Measurements from ENCODE around the gene TPCN1. TPM values are rescaled to one million over a fixed set of nuclear protein-coding genes. Genes with fewer than 3 reads are reported as not detected.

TPCN1 gene
- total RNA-seq, 3 donors from 2014 or later (not counting 1 experiment from before 2014, with no cell fraction given): 7.2 to 21.4 (median 10.7) TPM

DNA sequence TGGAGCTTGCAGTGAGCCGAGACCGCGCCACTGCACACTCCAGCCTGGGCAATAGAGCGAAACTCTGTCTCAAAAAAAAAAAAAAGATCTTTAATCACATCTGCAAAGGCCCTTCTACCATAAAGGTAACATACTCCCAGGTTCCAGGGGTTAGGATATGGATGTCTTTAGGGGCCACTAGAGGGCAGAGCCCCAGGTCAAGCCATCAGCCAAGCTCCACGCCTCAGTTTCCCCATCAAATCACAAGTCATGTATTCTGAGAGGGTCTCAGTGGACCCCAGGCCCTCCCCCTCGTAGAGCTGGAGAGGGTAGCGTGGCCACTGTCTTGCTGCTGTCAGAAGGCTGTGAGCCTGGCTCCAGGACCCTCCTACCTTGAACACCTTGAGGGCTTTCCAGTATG lies 94.9 kb downstream of the TPCN1 start:
- Histone ChIP-seq H3K4me1 (ENCODE audit: control insufficient read depth, insufficient read depth, low read length) (no peaks in the 10 kb centered on the region), H3K27me3 (ENCODE audit: control insufficient read depth, insufficient read depth, low read length) (no peaks in the 10 kb centered on the region), H3K36me3 (ENCODE audit: control insufficient read depth, insufficient read depth, low read length) (peaks cover 40% of the 10 kb centered on the region), H3K9me3 (ENCODE audit: control insufficient read depth, insufficient read depth, low read length) (no peaks in the 10 kb centered on the region), H3K4me3 (ENCODE audit: low read length) (no peak overlapping the region), H3K27ac (ENCODE audit: low read length) (no peak overlapping the region)
- H3K4me1 Mint-ChIP-seq: no peaks in the 10 kb centered on the region
- no peak overlapping the region for H3K4me3 Mint-ChIP-seq
- no peaks in the 10 kb centered on the region for H3K36me3 Mint-ChIP-seq
- intact Hi-C loops (cut with micrococcal nuclease): no loop called here
- H3K27ac Mint-ChIP-seq: no peak overlapping the region
- TF ChIP-seq, protein P1, sequence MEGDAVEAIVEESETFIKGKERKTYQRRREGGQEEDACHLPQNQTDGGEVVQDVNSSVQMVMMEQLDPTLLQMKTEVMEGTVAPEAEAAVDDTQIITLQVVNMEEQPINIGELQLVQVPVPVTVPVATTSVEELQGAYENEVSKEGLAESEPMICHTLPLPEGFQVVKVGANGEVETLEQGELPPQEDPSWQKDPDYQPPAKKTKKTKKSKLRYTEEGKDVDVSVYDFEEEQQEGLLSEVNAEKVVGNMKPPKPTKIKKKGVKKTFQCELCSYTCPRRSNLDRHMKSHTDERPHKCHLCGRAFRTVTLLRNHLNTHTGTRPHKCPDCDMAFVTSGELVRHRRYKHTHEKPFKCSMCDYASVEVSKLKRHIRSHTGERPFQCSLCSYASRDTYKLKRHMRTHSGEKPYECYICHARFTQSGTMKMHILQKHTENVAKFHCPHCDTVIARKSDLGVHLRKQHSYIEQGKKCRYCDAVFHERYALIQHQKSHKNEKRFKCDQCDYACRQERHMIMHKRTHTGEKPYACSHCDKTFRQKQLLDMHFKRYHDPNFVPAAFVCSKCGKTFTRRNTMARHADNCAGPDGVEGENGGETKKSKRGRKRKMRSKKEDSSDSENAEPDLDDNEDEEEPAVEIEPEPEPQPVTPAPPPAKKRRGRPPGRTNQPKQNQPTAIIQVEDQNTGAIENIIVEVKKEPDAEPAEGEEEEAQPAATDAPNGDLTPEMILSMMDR (IDR thresholded peaks at IDR 0.05): no peak
- DNase-seq: no peak
- no peaks in the 10 kb centered on the region for H3K27me3 Mint-ChIP-seq (ENCODE audit: low read depth in 2 of 2)
- ATAC-seq: no peak
- WGBS (ENCODE audit: insufficient coverage): 97% methylated on average over 7 of the region's 7 CpGs
- H3K9me3 Mint-ChIP-seq: no peaks in the 10 kb centered on the region

DNA sequence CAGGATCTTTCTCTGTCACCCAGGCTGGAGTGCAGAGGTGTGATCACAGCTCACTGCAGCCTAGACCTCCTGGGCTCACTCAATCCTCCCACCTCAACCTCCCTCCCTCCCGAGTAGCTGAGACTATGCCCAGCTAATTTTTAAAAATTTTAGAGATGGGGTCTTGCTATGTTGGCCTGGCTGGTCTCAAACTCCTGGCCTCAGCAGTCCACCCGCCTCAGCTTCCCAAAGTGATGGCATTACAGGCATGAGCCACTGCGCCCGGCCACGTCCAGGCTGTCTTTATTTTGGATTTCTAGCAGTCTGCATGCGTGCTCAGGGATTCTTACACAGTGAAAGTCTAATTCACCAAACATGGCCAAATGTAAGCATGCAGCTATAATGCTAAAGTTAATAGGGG lies 95.9 kb downstream of the TPCN1 start:
- intact Hi-C loops (cut with micrococcal nuclease): no loop called here
- DNase-seq (no peak), ATAC-seq (no peak)
- WGBS (ENCODE audit: insufficient coverage): 98% methylated on average over 5 of the region's 6 CpGs
- Histone ChIP-seq H3K4me3 (ENCODE audit: low read length) (no peak overlapping the region), H3K27me3 (ENCODE audit: control insufficient read depth, insufficient read depth, low read length) (no peaks in the 10 kb centered on the region), H3K4me1 (ENCODE audit: control insufficient read depth, insufficient read depth, low read length) (no peaks in the 10 kb centered on the region), H3K9me3 (ENCODE audit: control insufficient read depth, insufficient read depth, low read length) (no peaks in the 10 kb centered on the region), H3K27ac (ENCODE audit: low read length) (no peak overlapping the region), H3K36me3 (ENCODE audit: control insufficient read depth, insufficient read depth, low read length) (peaks cover 41% of the 10 kb centered on the region)
- no peaks in the 10 kb centered on the region for H3K27me3 Mint-ChIP-seq (ENCODE audit: low read depth in 2 of 2)
- no peak overlapping the region for H3K4me3 Mint-ChIP-seq
- H3K36me3 Mint-ChIP-seq: no peaks in the 10 kb centered on the region
- TF ChIP-seq, protein P1 (IDR thresholded peaks at IDR 0.05): no peak
- no peak overlapping the region for H3K27ac Mint-ChIP-seq
- peaks cover 0 to under 1% of the 10 kb centered on the region in 2 donors for H3K4me1 Mint-ChIP-seq
- H3K9me3 Mint-ChIP-seq: no peaks in the 10 kb centered on the region

DNA sequence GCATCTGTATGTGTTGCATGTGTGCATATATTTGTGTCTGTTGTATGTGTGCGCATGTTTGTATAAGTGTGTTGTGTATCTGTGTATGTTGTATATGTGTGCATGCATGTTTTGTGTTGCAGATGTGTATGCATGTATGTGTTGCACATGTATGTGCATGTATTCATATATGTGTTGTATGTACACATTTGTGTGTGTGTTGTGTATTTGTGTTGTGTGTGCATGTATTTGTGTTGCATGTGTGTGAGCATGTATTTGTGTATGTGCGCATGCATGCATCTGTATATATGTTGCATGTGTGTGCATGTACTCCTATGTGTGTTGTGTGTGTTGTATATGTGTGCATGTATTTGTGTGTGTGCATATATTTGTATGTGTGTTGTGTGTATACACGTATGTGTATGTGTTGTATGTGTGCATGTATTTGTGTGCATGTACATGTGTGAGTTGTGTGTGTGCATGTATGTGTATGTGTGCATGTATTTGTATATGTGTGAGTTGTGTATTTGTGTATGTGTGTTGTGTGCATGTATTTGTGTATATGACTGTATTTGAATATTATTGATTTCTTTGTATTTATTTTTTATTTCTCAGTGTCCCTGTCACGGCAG lies 96.9 kb downstream of the TPCN1 start:
- H3K4me1 ChIP-seq (ENCODE audit: control insufficient read depth, insufficient read depth, low read length): no peaks in the 10 kb centered on the region
- peaks cover 7 to 11% of the 10 kb centered on the region in 2 donors for H3K4me1 Mint-ChIP-seq
- WGBS (ENCODE audit: insufficient coverage): 98% methylated on average over 4 of the region's 4 CpGs
- H3K36me3 Mint-ChIP-seq: no peaks in the 10 kb centered on the region
- TF ChIP-seq, protein P1 (IDR thresholded peaks at IDR 0.05): no peak
- no peaks in the 10 kb centered on the region for H3K27me3 Mint-ChIP-seq (ENCODE audit: low read depth in 2 of 2)
- ATAC-seq (peak in 1 of 3 donors; percentile 28), DNase-seq (no peak)
- H3K27ac ChIP-seq (ENCODE audit: low read length): no peak overlapping the region
- H3K27me3 ChIP-seq (ENCODE audit: control insufficient read depth, insufficient read depth, low read length): no peaks in the 10 kb centered on the region
- intact Hi-C loops (cut with micrococcal nuclease): no loop called here
- no peak overlapping the region for H3K4me3 ChIP-seq (ENCODE audit: low read length)
- no peak overlapping the region for H3K4me3 Mint-ChIP-seq
- no peak overlapping the region for H3K27ac Mint-ChIP-seq
- H3K36me3 ChIP-seq (ENCODE audit: control insufficient read depth, insufficient read depth, low read length): peaks cover 38% of the 10 kb centered on the region
- H3K9me3 Mint-ChIP-seq: no peaks in the 10 kb centered on the region
- no peaks in the 10 kb centered on the region for H3K9me3 ChIP-seq (ENCODE audit: control insufficient read depth, insufficient read depth, low read length)

Data from natural killer cell (primary cell).